GM21786 (cell line): Measurements from ENCODE around the gene LHX4.

Source experiments
- ATAC-seq: cut with Tn5 transposase; IDR thresholded peaks from one replicate; pipeline ENCODE4 v1.9.1; 2021; ENCODE audit not compliant: unreplicated experiment

The LHX4 gene

DNA sequence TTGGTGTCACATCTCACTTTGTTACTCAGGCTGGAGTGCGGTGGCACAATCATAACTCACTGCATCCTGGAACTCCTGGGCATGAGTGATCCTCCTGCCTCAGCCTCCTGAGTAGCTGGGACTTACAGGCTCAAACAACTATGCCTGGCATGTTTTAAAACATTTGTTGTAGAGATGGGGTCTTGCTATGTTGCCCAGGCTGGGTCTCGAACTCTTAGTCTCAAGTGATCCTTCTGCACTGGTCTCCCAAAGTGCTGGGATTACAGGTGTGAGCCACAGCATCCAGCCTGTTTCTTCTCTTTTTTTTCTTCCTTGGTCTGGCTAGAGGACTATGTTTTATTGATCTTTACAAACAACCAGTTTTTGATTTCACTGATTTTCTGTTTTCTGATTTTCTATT is 64.6 kb downstream of the LHX4 start:
- ATAC-seq = no peak

DNA sequence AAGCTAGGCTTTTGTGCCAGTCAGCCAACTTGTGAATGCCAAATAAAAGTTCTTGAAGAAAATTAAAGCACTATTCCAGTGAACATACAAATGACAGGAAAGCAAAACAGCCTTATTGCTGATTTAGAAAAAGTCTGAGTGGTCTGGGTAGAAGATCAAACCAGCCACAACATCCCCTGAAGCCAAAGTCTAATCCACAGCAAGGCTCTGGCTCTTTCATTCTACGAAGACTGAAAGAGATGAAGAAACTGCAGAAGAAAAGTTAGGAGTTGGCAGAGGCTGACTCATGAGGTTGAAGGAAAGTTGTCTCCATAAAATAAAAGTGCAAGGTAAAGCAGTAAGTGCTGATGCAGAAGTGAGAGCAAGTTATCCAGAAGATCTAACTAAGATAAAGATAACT is 65.9 kb downstream of the LHX4 start:
- no peak for ATAC-seq

DNA sequence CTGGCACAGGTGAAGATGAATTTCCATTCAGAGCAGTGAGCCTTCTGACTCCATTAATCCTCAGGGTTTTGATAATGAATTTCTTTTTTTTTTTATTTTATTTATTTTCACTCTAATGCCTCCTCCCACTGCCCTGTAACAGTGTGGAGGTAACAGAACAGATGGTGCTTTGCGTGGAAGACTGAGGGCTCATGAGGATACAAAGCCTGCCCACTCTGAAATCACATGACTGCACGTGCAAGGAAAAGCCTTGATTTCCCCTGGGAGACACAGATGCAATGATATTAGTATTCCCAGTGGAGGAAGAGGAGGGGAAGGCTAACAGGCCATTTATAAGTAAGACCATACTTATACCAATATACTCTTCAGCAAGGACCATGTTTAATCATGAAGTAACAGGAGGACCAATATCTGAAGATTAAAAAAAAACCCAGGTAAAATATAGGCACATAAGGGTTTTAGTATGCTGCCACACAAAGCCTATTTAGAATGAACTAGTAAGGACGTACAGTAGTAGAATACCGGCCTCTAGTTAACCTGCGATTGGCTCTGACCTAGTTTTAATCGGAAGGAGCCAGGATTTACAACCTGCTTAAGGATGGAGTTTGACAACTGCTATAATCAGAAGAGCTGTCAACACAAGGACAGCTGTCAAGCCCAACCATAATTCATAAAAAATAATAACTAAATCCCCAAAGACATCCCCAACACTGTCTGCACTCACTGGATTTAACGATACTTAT is 69.6 kb downstream of the LHX4 start:
- no peak for ATAC-seq

- no peak for ATAC-seq
These were observed 71.2 kb downstream of the LHX4 start for GRCh38 chr1:180301135-180301742.

- ATAC-seq = no peak
These were observed 79.3 kb downstream of the LHX4 start for GRCh38 chr1:180309338-180309737.

- no peak for ATAC-seq
These were observed 80.0 kb downstream of the LHX4 start for GRCh38 chr1:180310095-180310494.

- no peak for ATAC-seq
These were observed 81.1 kb downstream of the LHX4 start for GRCh38 chr1:180311011-180311730.

- ATAC-seq = no peak
These were observed 82.9 kb downstream of the LHX4 start for GRCh38 chr1:180312926-180313325.

DNA sequence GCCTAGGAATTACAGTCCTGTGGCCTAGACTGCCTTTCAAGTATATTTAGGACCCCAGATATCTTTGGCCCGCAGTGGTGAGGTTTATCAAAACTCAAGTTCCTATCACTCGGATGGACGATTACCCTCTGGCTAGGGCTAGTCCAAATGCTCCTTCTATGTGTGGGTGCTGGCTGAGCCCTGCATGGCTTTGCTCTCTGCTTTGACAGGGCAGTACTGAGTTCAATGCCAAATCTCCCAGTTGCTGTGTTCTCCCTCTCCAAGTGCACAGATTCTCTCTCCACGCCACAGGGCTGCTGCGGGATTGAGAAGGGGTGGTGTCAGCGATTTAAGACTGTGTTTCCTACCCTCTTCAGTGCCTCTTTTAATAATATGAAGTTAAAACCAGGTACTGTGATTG is 97.0 kb downstream of the LHX4 start:
- no peak for ATAC-seq
